GM18507 (cell line): ENCODE data around the gene VSTM4.

Source experiments
- DNase-seq: peaks from one replicate; pipeline ENCODE4 v3.0.0; 2011; ENCODE audit warnings: low read depth; ENCODE audit not compliant: insufficient read length; ENCODE audit errors: extremely low spot score
- FAIRE-seq: peaks from 2 replicates; lab custom pipeline; 2011; peaks lifted over from hg19 to GRCh38; lab: Jason Lieb, UNC

VSTM4 gene

GRCh38 chr10:49144058-49144720 is 28.9 kb upstream of the VSTM4 start:
- no peak for FAIRE-seq
- DNase-seq, result no peak

GRCh38 chr10:49143249-49143648 is 27.9 kb upstream of the VSTM4 start:
- FAIRE-seq (no peak), DNase-seq (no peak)

- DNase-seq (no peak), FAIRE-seq (peak; percentile 85)
Observed at GRCh38 chr10:49141541-49142332, 26.4 kb upstream of the VSTM4 start.

GRCh38 chr10:49140304-49141177 is 25.2 kb upstream of the VSTM4 start:
- no peak for DNase-seq
- FAIRE-seq, result no peak

GRCh38 chr10:49139846-49140195 is 24.5 kb upstream of the VSTM4 start:
- FAIRE-seq, result no peak
- no peak for DNase-seq

GRCh38 chr10:49139028-49139845 is 23.9 kb upstream of the VSTM4 start:
- FAIRE-seq (no peak), DNase-seq (no peak)

GRCh38 chr10:49138361-49138891 is 23.1 kb upstream of the VSTM4 start:
- DNase-seq (no peak), FAIRE-seq (no peak)

- DNase-seq (no peak), FAIRE-seq (no peak)
Observed at GRCh38 chr10:49136525-49136924, 21.2 kb upstream of the VSTM4 start.

GRCh38 chr10:49135575-49136313 is 20.4 kb upstream of the VSTM4 start:
- peak; percentile 76 for FAIRE-seq
- no peak for DNase-seq

- no peak for FAIRE-seq
- no peak for DNase-seq
Observed at GRCh38 chr10:49134327-49134726, 19.0 kb upstream of the VSTM4 start.

- DNase-seq, result no peak
- no peak for FAIRE-seq
Observed at GRCh38 chr10:49133706-49134248, 18.5 kb upstream of the VSTM4 start, which contains the start of gene FAM170B. TSS of gene FAM170B (minus strand) at chr10:49134021. CDS start at chr10:49133918, 103 bp downstream.

GRCh38 chr10:49132362-49132737 is 17.0 kb upstream of the VSTM4 start:
- no peak for FAIRE-seq
- no peak for DNase-seq

- no peak for FAIRE-seq
- DNase-seq, result no peak
Observed at GRCh38 chr10:49131507-49132361, 16.4 kb upstream of the VSTM4 start.

GRCh38 chr10:49129376-49129775 is 14.1 kb upstream of the VSTM4 start:
- FAIRE-seq, result no peak
- no peak for DNase-seq

- no peak for FAIRE-seq
- no peak for DNase-seq
Observed at GRCh38 chr10:49128854-49129253, 13.5 kb upstream of the VSTM4 start.

GRCh38 chr10:49123981-49124950 is 8.9 kb upstream of the VSTM4 start:
- FAIRE-seq (peak; percentile 63), DNase-seq (no peak)
